H1 (cell line): Measurements from ENCODE around the gene PDXP. TPM values are rescaled to one million over a fixed set of nuclear protein-coding genes. Genes with fewer than 3 reads are reported as not detected.

ENCODE experiments used
- CTCF ChIA-PET: fragments of 300-600 bp; sonication (Branson Sonifier 250); formaldehyde crosslinking; loops from one replicate; lab custom pipeline; 2021; ENCODE audit not compliant: partially characterized antibody; lab: Charles Lee
- POLR2A ChIA-PET: fragments of 300-600 bp; sonication (Branson Sonifier 250); formaldehyde crosslinking; loops from one replicate; lab custom pipeline; 2021; ENCODE audit warnings: inconsistent platforms; ENCODE audit not compliant: partially characterized antibody; lab: Charles Lee
- DNase-seq, 2 experiments: peaks; one replicate each; pipeline versions ENCODE4 v3.0.0 to v3.0.0-alpha.2; 2010 to 2022; ENCODE audit warnings: low spot score in 2 of 2, low read depth in 1 of 2, mixed read lengths in 1 of 2
- FAIRE-seq: peaks from 2 replicates; lab custom pipeline; 2011; peaks lifted over from hg19 to GRCh38; lab: Jason Lieb, UNC
- H2AFZ ChIP-seq: 2 replicates; pipeline ENCODE4 v1.8.1; 2012; ENCODE audit warnings: low read length, inconsistent platforms
- H2AK5ac ChIP-seq: 2 replicates; pipeline ENCODE4 v1.6.1; 2013; ENCODE audit warnings: low read depth, low read length
- H2BK120ac ChIP-seq: replicated peaks from 2 replicates; pipeline ENCODE3; 2013; ENCODE audit warnings: low read depth, low read length, inconsistent platforms
- H2BK12ac ChIP-seq: 2 replicates; pipeline ENCODE4 v1.6.1; 2013; ENCODE audit warnings: low read depth, low read length
- H2BK15ac ChIP-seq: 2 replicates; pipeline ENCODE4 v1.6.1; 2013; ENCODE audit warnings: low read length
- H2BK20ac ChIP-seq: 2 replicates; pipeline ENCODE4 v1.6.1; 2013; ENCODE audit warnings: low read length
- H2BK5ac ChIP-seq: 2 replicates; pipeline ENCODE4 v1.6.1; 2013; ENCODE audit warnings: low read depth, low read length
- H3K14ac ChIP-seq: 2 replicates; pipeline ENCODE4 v1.6.1; 2013; ENCODE audit warnings: inconsistent platforms; ENCODE audit not compliant: insufficient read length
- H3K18ac ChIP-seq: 2 replicates; pipeline ENCODE4 v1.6.1; 2013; ENCODE audit warnings: low read length; ENCODE audit errors: extremely low read depth
- H3K23ac ChIP-seq: 2 replicates; pipeline ENCODE4 v1.6.1; 2013; ENCODE audit warnings: inconsistent platforms; ENCODE audit not compliant: insufficient read length
- H3K23me2 ChIP-seq: 2 replicates; pipeline ENCODE4 v1.6.1; 2013; ENCODE audit warnings: low read depth, low read length
- H3K27ac ChIP-seq: 2 replicates; pipeline ENCODE4 v1.6.1; 2011; ENCODE audit warnings: low read depth, low read length, inconsistent platforms
- H3K27me3 ChIP-seq, 4 experiments: replicated peaks in 1 of 4; 1 replicate in 1 of 4; 2 replicates in 3 of 4; pipeline versions ENCODE4 v1.6.1 to v1.8.1; 2011 to 2013; ENCODE audit warnings: low read length in 3 of 4, mild to moderate bottlenecking in 3 of 4, inconsistent platforms in 2 of 4, mixed read lengths in 2 of 4, moderate library complexity in 1 of 4; ENCODE audit not compliant: control insufficient read depth in 3 of 4, insufficient read depth in 3 of 4; ENCODE audit errors: extremely low read depth in 1 of 4
- H3K36me3 ChIP-seq, 4 experiments: 2 replicates each; pipeline versions ENCODE4 v1.6.1 to v1.8.1; 2011 to 2013; ENCODE audit warnings: mild to moderate bottlenecking in 4 of 4, low read length in 3 of 4, moderate library complexity in 2 of 4, control low read depth in 1 of 4, inconsistent platforms in 1 of 4; ENCODE audit not compliant: insufficient read depth in 4 of 4, control insufficient read depth in 2 of 4
- H3K4ac ChIP-seq: replicated peaks from 2 replicates; pipeline ENCODE3; 2013; ENCODE audit warnings: low read length, low read depth, mixed read lengths, inconsistent platforms; ENCODE audit not compliant: insufficient read length
- H3K4me1 ChIP-seq, 4 experiments: replicated peaks in 1 of 4; 1 replicate in 1 of 4; 2 replicates in 3 of 4; pipeline versions ENCODE4 v1.6.1 to v1.8.1; 2011 to 2013; ENCODE audit warnings: low read length in 3 of 4, inconsistent platforms in 2 of 4, mixed read lengths in 1 of 4; ENCODE audit not compliant: insufficient read depth in 4 of 4, control insufficient read depth in 3 of 4
- H3K4me2 ChIP-seq, 2 experiments: 2 replicates each; pipeline versions ENCODE4 v1.6.1 to v1.8.1; 2011 to 2013; ENCODE audit warnings: low read depth in 2 of 2, low read length in 2 of 2, control low read depth in 1 of 2, inconsistent platforms in 1 of 2, mild to moderate bottlenecking in 1 of 2; ENCODE audit not compliant: insufficient read depth in 1 of 2
- H3K4me3 ChIP-seq, 4 experiments: fragments of 200-600, 300-600 bp in 1 of 4; sonication (generic), shearing (Covaris generic), sonication (Bioruptor Twin) in 1 of 4; 2 replicates each; pipeline versions ENCODE4 v1.5.1 to v1.8.1; 2011 to 2016; ENCODE audit warnings: low read length in 4 of 4, low read depth in 3 of 4, control low read depth in 2 of 4, inconsistent platforms in 2 of 4, mild to moderate bottlenecking in 2 of 4, mixed read lengths in 1 of 4, moderate library complexity in 1 of 4; ENCODE audit not compliant: insufficient read depth in 2 of 4; ENCODE audit errors: extremely low read depth in 1 of 4
- H3K56ac ChIP-seq: replicated peaks from 2 replicates; pipeline ENCODE3; 2013; ENCODE audit warnings: low read depth, mild to moderate bottlenecking, mixed read lengths, low read length, inconsistent platforms; ENCODE audit not compliant: insufficient read length
- H3K79me1 ChIP-seq: 2 replicates; pipeline ENCODE4 v1.6.1; 2013; ENCODE audit warnings: low read depth, low read length, control low read depth
- H3K79me2 ChIP-seq, 2 experiments: 2 replicates each; pipeline versions ENCODE4 v1.6.1 to v1.8.1; 2012 to 2013; ENCODE audit warnings: low read length in 2 of 2, mild to moderate bottlenecking in 2 of 2, inconsistent platforms in 1 of 2; ENCODE audit not compliant: insufficient read depth in 2 of 2, control insufficient read depth in 1 of 2
- H3K9ac ChIP-seq, 4 experiments: replicated peaks in 1 of 4; 1 replicate in 1 of 4; 2 replicates in 3 of 4; pipeline versions ENCODE4 v1.6.1 to v1.8.1; 2011 to 2013; ENCODE audit warnings: low read depth in 3 of 4, low read length in 3 of 4, control low read depth in 2 of 4, mild to moderate bottlenecking in 2 of 4, moderate library complexity in 2 of 4, inconsistent platforms in 1 of 4; ENCODE audit errors: extremely low read depth in 1 of 4
- H3K9me3 ChIP-seq, 2 experiments: 2 replicates each; pipeline versions ENCODE4 v1.6.1 to v1.8.1; 2012 to 2013; ENCODE audit warnings: mild to moderate bottlenecking in 2 of 2, moderate library complexity in 2 of 2, control low read depth in 1 of 2, inconsistent platforms in 1 of 2, low read depth in 1 of 2, low read length in 1 of 2, mixed read lengths in 1 of 2; ENCODE audit not compliant: insufficient read depth in 2 of 2
- H4K20me1 ChIP-seq, 2 experiments: replicated peaks in 1 of 2; 2 replicates each; pipeline versions ENCODE3 to v1.8.1; 2011 to 2013; ENCODE audit warnings: inconsistent platforms in 2 of 2, low read length in 2 of 2, mild to moderate bottlenecking in 1 of 2; ENCODE audit not compliant: insufficient read depth in 2 of 2, control insufficient read depth in 1 of 2
- H4K5ac ChIP-seq: 2 replicates; pipeline ENCODE4 v1.6.1; 2013; ENCODE audit warnings: low read length, low read depth, mixed read lengths, inconsistent platforms; ENCODE audit not compliant: insufficient read length
- H4K8ac ChIP-seq: 2 replicates; pipeline ENCODE4 v1.8.0; 2013; ENCODE audit warnings: mild to moderate bottlenecking, moderate library complexity, low read length, inconsistent platforms; ENCODE audit not compliant: insufficient read depth; ENCODE audit errors: extremely low read depth
- H4K91ac ChIP-seq: replicated peaks from 2 replicates; pipeline ENCODE3; 2013; ENCODE audit warnings: low read length, mixed read lengths, inconsistent platforms; ENCODE audit not compliant: insufficient read length
- ASH2L ChIP-seq: fragments of 200-600, 300-600 bp; sonication (generic); IDR thresholded peaks from one replicate; pipeline ENCODE4 v1.7.1; 2017; ENCODE audit warnings: low read length
- CTBP2 ChIP-seq: IDR thresholded peaks from 2 replicates; pipeline ENCODE4 v1.7.0; 2011; ENCODE audit warnings: borderline replicate concordance, mild to moderate bottlenecking, moderate library complexity, mixed read lengths, low read length; ENCODE audit not compliant: insufficient read depth, insufficient read length
- POU5F1 ChIP-seq: IDR thresholded peaks from 2 replicates; pipeline ENCODE4 v1.6.1; 2011; ENCODE audit warnings: low read depth, mild to moderate bottlenecking, low read length, moderate library complexity
- TBP ChIP-seq: IDR thresholded peaks from 2 replicates; pipeline ENCODE4 v1.6.1; 2011; ENCODE audit warnings: low read depth, low read length, improper control_type of control experiment
- WGBS, 2 experiments: shearing (Covaris generic) in 1 of 2; methylation state at CpG; one replicate each; pipeline versions ENCODE4 v1.1.6 to v1.1.7; 2013 to 2015; ENCODE audit warnings: low lambda C conversion rate in 2 of 2, mixed read lengths in 2 of 2, inconsistent platforms in 1 of 2, low coverage in 1 of 2, missing lambda C conversion rate in 1 of 2; ENCODE audit not compliant: insufficient replicate concordance in 2 of 2, insufficient coverage in 1 of 2, insufficient read length in 1 of 2; ENCODE audit errors: extremely low coverage in 1 of 2, missing lambda C conversion rate in 1 of 2; 5-methylcytosine and 5-hydroxymethylcytosine counted together
- polyA plus RNA-seq, 7 experiments: library from polyadenylated mRNA; depleted of rRNA in 3 of 7; stranded (reverse) in 5 of 7; unstranded in 2 of 7; fragments of >200 nt in 5 of 7; fragments of 200-250 nt in 2 of 7; gene quantifications; 1 replicate in 5 of 7; 2 replicates in 1 of 7; 4 replicates in 1 of 7; pipeline versions ENCODE4 v1.2.1 to v1.2.3, GENCODE V29; 2011 to 2013; ENCODE audit warnings: missing spikeins in 2 of 7, mixed read lengths in 2 of 7
- total RNA-seq: library from RNA; stranded (reverse); fragmentation: NEBNext Ultra II Directional; extraction: Animal tissue kit (Norgen Biotek cat#: 25700); gene quantifications from 2 replicates; pipeline ENCODE4 v1.2.1, GENCODE V29; 2021
- TF ChIP-seq, protein P1 (sequence below): IDR thresholded peaks from 2 replicates; pipeline ENCODE4 v1.6.1; 2012; ENCODE audit warnings: inconsistent platforms

Gene PDXP
- total and polyA plus RNA-seq, 2 of the 8 experiments (the other 6 are each of a cell fraction or from before 2014, with no cell fraction given): 36.6 to 67.7 TPM

DNA sequence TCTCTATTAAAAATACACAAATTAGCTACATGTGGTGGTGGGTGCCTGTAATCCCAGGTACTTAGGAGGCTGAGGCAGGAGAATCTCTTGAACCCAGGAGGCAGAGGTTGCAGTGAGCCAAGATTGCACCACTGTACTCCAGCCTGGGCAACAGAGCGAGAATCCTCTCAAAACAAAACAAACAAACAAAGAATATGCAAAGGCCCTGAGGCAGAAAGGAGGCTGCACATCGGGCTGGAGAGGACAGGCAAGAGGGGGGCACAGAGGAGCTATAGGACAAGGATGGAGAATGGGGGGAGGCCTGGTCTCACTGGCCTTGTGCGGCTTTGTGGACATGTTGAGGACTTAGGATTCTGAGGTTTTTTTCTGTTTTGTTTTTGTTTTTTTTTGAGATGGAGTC, 46.7 kb downstream of the PDXP start:
- Histone ChIP-seq H3K23ac (no peak overlapping the region), H3K4me2 (no peak overlapping the region), H4K20me1 (peaks cover 0 to 8% of the 10 kb centered on the region in 2 experiments), H2BK12ac (no peak overlapping the region), H3K79me1 (no peaks in the 10 kb centered on the region; the same call in 1 of the 2 replicates), H3K27me3 (no peaks in the 10 kb centered on the region), H3K4ac (no peak overlapping the region), H3K27ac (no peak overlapping the region), H4K5ac (no peak overlapping the region), H3K9ac (no peak overlapping the region), H3K9me3 (no peaks in the 10 kb centered on the region; a peak in 1 of 4 replicates), H3K79me2 (no peaks in the 10 kb centered on the region), H3K36me3 (peaks cover 5 to 48% (median 28%) of the 10 kb centered on the region in 4 experiments; a peak in 7 of 8 replicates), H2AFZ (no peak overlapping the region), H3K56ac (no peak overlapping the region), H3K4me1 (peaks cover 0 to 5% (median 0%) of the 10 kb centered on the region in 4 experiments; a peak in 1 of 7 replicates), H3K14ac (no peak overlapping the region), H2AK5ac (no peak overlapping the region), H2BK20ac (no peak overlapping the region), H2BK120ac (no peak overlapping the region), H4K91ac (no peak overlapping the region), H3K18ac (no peak overlapping the region), H2BK5ac (no peak overlapping the region), H3K4me3 (no peak overlapping the region)
- FAIRE-seq (no peak), DNase-seq (no peak)
- CTCF ChIA-PET: interaction anchor here (0.7 kb wide), 3 partner anchors 62 to 985 kb away, joined by 3 read pairs; no protein-coding TSS in a partner anchor
- POLR2A ChIA-PET: no interaction called here
- no peak for TF ChIP-seq POU5F1
- TF ChIP-seq ASH2L: no peak
- no peak for TF ChIP-seq CTBP2
- TF ChIP-seq, protein P1, sequence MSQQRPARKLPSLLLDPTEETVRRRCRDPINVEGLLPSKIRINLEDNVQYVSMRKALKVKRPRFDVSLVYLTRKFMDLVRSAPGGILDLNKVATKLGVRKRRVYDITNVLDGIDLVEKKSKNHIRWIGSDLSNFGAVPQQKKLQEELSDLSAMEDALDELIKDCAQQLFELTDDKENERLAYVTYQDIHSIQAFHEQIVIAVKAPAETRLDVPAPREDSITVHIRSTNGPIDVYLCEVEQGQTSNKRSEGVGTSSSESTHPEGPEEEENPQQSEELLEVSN: no peak
- TF ChIP-seq TBP: no peak
- TF ChIP-seq, all 59 proteins: peak for 0
- WGBS, 2 experiments: 94% methylated on average over 3 of the region's 3 CpGs; no CpG with 5 or more reads in 1 of the 2 experiments
- H4K8ac ChIP-seq: no peak overlapping the region
- H3K23me2 ChIP-seq: no peaks in the 10 kb centered on the region
- H2BK15ac ChIP-seq: no peak overlapping the region
